IMR-90 (cell line): ENCODE data around the gene SELENOO. TPM values are rescaled to one million over a fixed set of nuclear protein-coding genes. Genes with fewer than 3 reads are reported as not detected.

ENCODE experiments used
- ATAC-seq: fragments of 200-7000 bp; cut with Tn5 transposase; 2 replicates; pipeline ENCODE4 v1.9.1; 2020; ENCODE audit warnings: low read depth, mild to moderate bottlenecking, moderate library complexity
- BruUV-seq: library from RNA; stranded (reverse); fragments of 400-500 nt; replicated peaks from 2 replicates; lab custom pipeline; 2021; lab: Mats Ljungman, UMichigan
- CTCF ChIA-PET: fragments of 300-600 bp; formaldehyde crosslinking; extraction: SDS; loops from one replicate; lab custom pipeline; 2021; ENCODE audit warnings: antibody characterized with exemption; lab: Yijun Ruan, JAX
- POLR2A ChIA-PET: fragments of 300-600 bp; sonication (Branson Sonifier 250); formaldehyde crosslinking; loops from one replicate; lab custom pipeline; 2022; ENCODE audit warnings: antibody characterized with exemption; ENCODE audit not compliant: unreplicated experiment; lab: Charles Lee
- DNase-seq: peaks from one replicate; pipeline ENCODE4 v3.0.0; 2013
- H2AFZ ChIP-seq: replicated peaks from 2 replicates; pipeline ENCODE3; 2013; ENCODE audit warnings: low read length, mild to moderate bottlenecking; ENCODE audit not compliant: poor library complexity
- H2AK5ac ChIP-seq: 2 replicates; pipeline ENCODE4 v1.6.1; 2013; ENCODE audit warnings: low read depth, low read length, inconsistent platforms
- H2AK9ac ChIP-seq: replicated peaks from 2 replicates; pipeline ENCODE3; 2013; ENCODE audit warnings: mild to moderate bottlenecking, low read depth, low read length, moderate library complexity; ENCODE audit not compliant: poor library complexity
- H2BK120ac ChIP-seq: 2 replicates; pipeline ENCODE4 v1.6.1; 2013; ENCODE audit warnings: low read depth, low read length, inconsistent platforms
- H2BK15ac ChIP-seq: 3 replicates; pipeline ENCODE4 v1.6.1; 2013; ENCODE audit warnings: low read depth, low read length, inconsistent platforms
- H2BK20ac ChIP-seq: 2 replicates; pipeline ENCODE4 v1.6.1; 2013; ENCODE audit warnings: low read depth, mild to moderate bottlenecking, inconsistent platforms, low read length, moderate library complexity
- H2BK5ac ChIP-seq: 2 replicates; pipeline ENCODE4 v1.6.1; 2013; ENCODE audit warnings: mild to moderate bottlenecking, low read depth, low read length, inconsistent platforms; ENCODE audit not compliant: poor library complexity, severe bottlenecking
- H3K14ac ChIP-seq: replicated peaks from 2 replicates; pipeline ENCODE4 v1.6.1; 2013; ENCODE audit warnings: low read depth, low read length, inconsistent platforms
- H3K18ac ChIP-seq: 2 replicates; pipeline ENCODE4 v1.6.1; 2013; ENCODE audit warnings: low read depth, low read length, control low read depth
- H3K23ac ChIP-seq: 2 replicates; pipeline ENCODE4 v1.6.1; 2013; ENCODE audit warnings: low read depth, low read length, inconsistent platforms
- H3K27ac ChIP-seq: 2 replicates; pipeline ENCODE4 v1.5.1; 2013; ENCODE audit warnings: mild to moderate bottlenecking, control low read depth, low read length; ENCODE audit not compliant: insufficient read depth
- H3K27me3 ChIP-seq: 2 replicates; pipeline ENCODE4 v1.6.1; 2013; ENCODE audit warnings: low read length; ENCODE audit not compliant: control insufficient read depth, insufficient read depth
- H3K36me3 ChIP-seq: 2 replicates; pipeline ENCODE4 v1.6.1; 2013; ENCODE audit warnings: low read length, mixed read lengths; ENCODE audit not compliant: control insufficient read depth, insufficient read depth
- H3K4ac ChIP-seq: 2 replicates; pipeline ENCODE4 v1.6.1; 2013; ENCODE audit warnings: low read depth, low read length, inconsistent platforms
- H3K4me1 ChIP-seq: 2 replicates; pipeline ENCODE4 v1.6.1; 2013; ENCODE audit warnings: low read length, mixed read lengths; ENCODE audit not compliant: control insufficient read depth, insufficient read depth
- H3K4me2 ChIP-seq: 2 replicates; pipeline ENCODE4 v1.6.1; 2013; ENCODE audit warnings: low read depth, mild to moderate bottlenecking, control low read depth, low read length, moderate library complexity
- H3K4me3 ChIP-seq: 2 replicates; pipeline ENCODE4 v1.5.1; 2013; ENCODE audit warnings: low read depth, mild to moderate bottlenecking, control low read depth, low read length, moderate library complexity; ENCODE audit not compliant: insufficient read depth
- H3K56ac ChIP-seq: 2 replicates; pipeline ENCODE4 v1.6.1; 2013; ENCODE audit warnings: low read length, inconsistent platforms; ENCODE audit not compliant: insufficient read depth; ENCODE audit errors: extremely low read depth
- H3K79me1 ChIP-seq, 2 experiments: 2 replicates each; pipeline ENCODE4 v1.6.1; 2013; ENCODE audit warnings: low read length in 2 of 2, inconsistent platforms in 1 of 2, low read depth in 1 of 2
- H3K9ac ChIP-seq: 2 replicates; pipeline ENCODE4 v1.6.1; 2013; ENCODE audit warnings: low read depth, low read length, control low read depth
- H3K9me1 ChIP-seq: 2 replicates; pipeline ENCODE4 v1.6.1; 2013; ENCODE audit warnings: low read length, inconsistent platforms; ENCODE audit not compliant: insufficient read depth
- H3K9me3 ChIP-seq: 2 replicates; pipeline ENCODE4 v1.6.1; 2013; ENCODE audit warnings: low read length; ENCODE audit not compliant: control insufficient read depth, insufficient read depth
- H4K20me1 ChIP-seq: 2 replicates; pipeline ENCODE4 v1.6.1; 2013; ENCODE audit warnings: low read length, inconsistent platforms; ENCODE audit not compliant: insufficient read depth
- H4K5ac ChIP-seq: 2 replicates; pipeline ENCODE4 v1.6.1; 2013; ENCODE audit warnings: mild to moderate bottlenecking, low read depth, low read length, control low read depth
- H4K8ac ChIP-seq, 2 experiments: 2 replicates each; pipeline ENCODE4 v1.6.1; 2013; ENCODE audit warnings: low read depth in 2 of 2, low read length in 2 of 2, control low read depth in 1 of 2, inconsistent platforms in 1 of 2
- H4K91ac ChIP-seq: 2 replicates; pipeline ENCODE4 v1.6.1; 2013; ENCODE audit warnings: low read depth, low read length, inconsistent platforms; ENCODE audit not compliant: insufficient read depth
- CHD1 ChIP-seq: IDR thresholded peaks from 2 replicates; pipeline ENCODE4 v1.6.1; 2012; ENCODE audit warnings: low read depth, low read length, improper control_type of control experiment
- ELK1 ChIP-seq: fragments of 150-350 bp; IDR thresholded peaks from 2 replicates; pipeline ENCODE4 v1.6.1; 2016; ENCODE audit warnings: low read depth, mild to moderate bottlenecking, low read length, moderate library complexity, borderline replicate concordance
- MAFK ChIP-seq: IDR thresholded peaks from 2 replicates; pipeline ENCODE4 v1.6.1; 2012; ENCODE audit warnings: low read depth, low read length, improper control_type of control experiment
- NFE2L2 ChIP-seq: fragments of 150-350 bp; IDR thresholded peaks from 2 replicates; pipeline ENCODE4 v1.6.1; 2016; ENCODE audit warnings: low read depth, mild to moderate bottlenecking, low read length
- POLR2A ChIP-seq: IDR thresholded peaks from 2 replicates; pipeline ENCODE4 v1.6.1; 2012; ENCODE audit warnings: mild to moderate bottlenecking, low read depth, low read length
- SMC3 ChIP-seq: fragments of 150-350 bp; IDR thresholded peaks from 2 replicates; pipeline ENCODE4 v1.6.1; 2016; ENCODE audit warnings: low read depth, mild to moderate bottlenecking, antibody characterized with exemption, low read length, moderate library complexity
- USF2 ChIP-seq: fragments of 150-350 bp; IDR thresholded peaks from 2 replicates; pipeline ENCODE4 v1.6.1; 2017; ENCODE audit warnings: mild to moderate bottlenecking, antibody characterized with exemption, low read length, low read depth
- WGBS, 2 experiments: methylation state at CpG; one replicate each; pipeline versions ENCODE4 v1.1.5 to v1.1.7; 2013; ENCODE audit warnings: missing lambda C conversion rate in 2 of 2; ENCODE audit not compliant: insufficient read length in 1 of 2; ENCODE audit errors: extremely low coverage in 2 of 2; 5-methylcytosine and 5-hydroxymethylcytosine counted together
- dilution Hi-C: fragments of 300-500 bp; cut with HindIII; formaldehyde crosslinking; loops from one replicate; pipeline ENCODE4 v1.14.3; 2018; ENCODE audit warnings: low sequenced_read_pairs; ENCODE audit not compliant: unreplicated experiment
- in situ Hi-C: fragments of 300-500 bp; cut with MboI; formaldehyde crosslinking; loops from 3 replicates; pipeline ENCODE4 v1.14.3; 2019; ENCODE audit warnings: low sequenced_read_pairs, inconsistent platforms, mixed read lengths
- intact Hi-C: fragments of 100-400 bp; cut with micrococcal nuclease; formaldehyde crosslinking; loops from 2 replicates; pipeline ENCODE4 v1.10.0; 2022
- polyA plus RNA-seq, 3 experiments: library from polyadenylated mRNA; depleted of rRNA; stranded (reverse); fragments of >200 nt; gene quantifications; 2 replicates each; pipeline ENCODE4 v1.2.3, GENCODE V29; 2012; ENCODE audit warnings: low replicate concordance in 1 of 3
- total RNA-seq: library from RNA; depleted of rRNA; stranded (reverse); fragments of >200 nt; gene quantifications from 2 replicates; pipeline ENCODE4 v1.2.3, GENCODE V29; 2012

SELENOO gene
- total and polyA plus RNA-seq, 2 of the 4 experiments (the other 2 are of a cell fraction), result 10.4 to 21.4 TPM

GRCh38 chr22:50225200-50225969 is 24.6 kb downstream of the SELENOO start (continued):
- no peak for TF ChIP-seq MAFK

- Histone ChIP-seq H3K23ac (no peak overlapping the region), H3K18ac (no peak overlapping the region), H3K9me1 (peaks cover 3% of the 10 kb centered on the region; the same call in 1 of the 2 replicates), H4K8ac (no peak overlapping the region), H3K27ac (no peak overlapping the region), H3K14ac (no peak overlapping the region), H4K20me1 (no peaks in the 10 kb centered on the region; the same call in 1 of the 2 replicates), H2BK20ac (no peak overlapping the region), H3K27me3 (no peaks in the 10 kb centered on the region), H3K4me2 (no peak overlapping the region), H2BK5ac (no peak overlapping the region), H3K4me3 (no peak overlapping the region), H3K79me1 (peaks cover 0 to 18% of the 10 kb centered on the region in 2 experiments; a peak in 1 of 4 replicates), H2BK15ac (no peak overlapping the region), H2AFZ (no peak overlapping the region), H2BK120ac (no peak overlapping the region), H4K5ac (no peak overlapping the region), H3K36me3 (peaks cover 60% of the 10 kb centered on the region), H3K4me1 (no peaks in the 10 kb centered on the region), H3K4ac (no peak overlapping the region), H3K9ac (no peak overlapping the region), H4K91ac (no peak overlapping the region), H3K56ac (no peak overlapping the region), H3K9me3 (no peaks in the 10 kb centered on the region), H2AK5ac (no peak overlapping the region), H2AK9ac (no peak overlapping the region)
- intact Hi-C loops, result no loop called here
- CTCF ChIA-PET, result no interaction called here
- DNase-seq, result no peak
- dilution Hi-C loops, result no loop called here
- POLR2A ChIA-PET, result no interaction called here
- WGBS, 2 experiments, result 92% methylated on average over 10 of the region's 31 CpGs; no CpG with 5 or more reads in 1 of the 2 experiments
- ATAC-seq, result no peak
- in situ Hi-C loops, result no loop called here
- no TSS peak for BruUV-seq
- TF ChIP-seq USF2 (no peak), MAFK (no peak), NFE2L2 (no peak), POLR2A (no peak), ELK1 (no peak), CHD1 (no peak), SMC3 (no peak)
Observed at GRCh38 chr22:50226063-50226874, 25.5 kb downstream of the SELENOO start.
